OCI-LY3 (cell line): Measurements from ENCODE around the gene DPY19L2.

Source experiments
- H2AFZ ChIP-seq: fragments of 200-600, 300-600 bp; shearing (Covaris generic); 2 replicates; pipeline ENCODE4 v1.6.0; 2014; ENCODE audit warnings: antibody characterized with exemption, low read depth, low read length
- H3K27ac ChIP-seq: fragments of 200-600, 300-600 bp; sonication (generic); 2 replicates; pipeline ENCODE4 v1.5.1; 2014; ENCODE audit warnings: mild to moderate bottlenecking, low read length, moderate library complexity, mixed read lengths
- H3K27me3 ChIP-seq: fragments of 200-600, 300-600 bp; sonication (generic); 2 replicates; pipeline ENCODE4 v1.6.1; 2014; ENCODE audit warnings: low read depth, low read length, mixed read lengths
- H3K36me3 ChIP-seq: fragments of 200-600, 300-600 bp; sonication (generic); replicated peaks from 2 replicates; pipeline ENCODE3; 2014; ENCODE audit warnings: low read depth, low read length, mixed read lengths
- H3K4me1 ChIP-seq: fragments of 300-600, 200-600 bp; sonication (generic); 2 replicates; pipeline ENCODE4 v1.6.1; 2014; ENCODE audit warnings: low read length, mixed read lengths
- H3K4me2 ChIP-seq: fragments of 200-600, 300-600 bp; sonication (generic); 2 replicates; pipeline ENCODE4 v1.6.1; 2014; ENCODE audit warnings: low read length, mixed read lengths
- H3K4me3 ChIP-seq: fragments of 300-600, 200-600 bp; sonication (generic); 2 replicates; pipeline ENCODE4 v1.5.1; 2014; ENCODE audit warnings: antibody characterized with exemption, mild to moderate bottlenecking, low read length, moderate library complexity
- H3K79me2 ChIP-seq: fragments of 300-600, 200-600 bp; shearing (Covaris generic); 2 replicates; pipeline ENCODE4 v1.6.1; 2014; ENCODE audit warnings: mild to moderate bottlenecking, low read length, mixed read lengths
- H3K9ac ChIP-seq: fragments of 300-600, 200-600 bp; shearing (Covaris generic); 2 replicates; pipeline ENCODE4 v1.6.0; 2014; ENCODE audit warnings: mild to moderate bottlenecking, low read length, moderate library complexity
- H3K9me3 ChIP-seq: fragments of 200-600, 300-600 bp; shearing (Covaris generic); 2 replicates; pipeline ENCODE4 v1.6.1; 2014; ENCODE audit warnings: low read length, mixed read lengths; ENCODE audit not compliant: insufficient read depth
- H4K20me1 ChIP-seq: fragments of 200-600, 300-600 bp; sonication (generic); 2 replicates; pipeline ENCODE4 v1.6.1; 2016; ENCODE audit warnings: low read length, mixed read lengths; ENCODE audit not compliant: insufficient read depth
- EZH2phosphoT487 ChIP-seq: fragments of 200-600 bp; shearing (Covaris generic); IDR thresholded peaks from 2 replicates; pipeline ENCODE4 v1.6.1; 2018; ENCODE audit warnings: antibody characterized with exemption, mixed run types, low read depth
- TF ChIP-seq, protein P1 (sequence below): fragments of 200-600, 300-600 bp; sonication (generic); IDR thresholded peaks from 2 replicates; pipeline ENCODE4 v1.5.1; 2014; ENCODE audit warnings: antibody characterized with exemption, low read length, low read depth

Gene DPY19L2

DNA sequence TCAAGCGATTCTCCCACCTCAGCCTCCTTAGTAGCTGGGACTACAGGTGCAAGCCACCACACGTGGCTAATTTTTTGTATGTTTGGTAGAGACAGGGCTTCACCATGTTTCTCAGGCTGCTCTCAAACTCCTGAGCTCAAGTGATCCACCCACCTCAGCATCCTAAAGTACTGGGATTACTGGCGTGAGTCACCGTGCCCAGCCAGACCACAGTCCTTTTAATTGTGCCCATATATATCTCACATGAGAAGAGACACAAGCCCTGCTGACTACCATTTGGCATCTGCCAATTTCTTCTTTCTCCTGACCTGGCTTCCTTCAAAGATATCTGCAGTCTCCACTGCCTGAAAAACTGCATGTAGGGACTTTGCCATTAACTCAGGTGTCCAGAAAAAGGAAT is 142.5 kb downstream of the DPY19L2 start:
- no peak overlapping the region for H3K4me3 ChIP-seq
- no peaks in the 10 kb centered on the region for H4K20me1 ChIP-seq
- H3K27me3 ChIP-seq = no peaks in the 10 kb centered on the region
- no peaks in the 10 kb centered on the region for H3K4me1 ChIP-seq
- H3K9me3 ChIP-seq = no peaks in the 10 kb centered on the region
- H3K9ac ChIP-seq = no peak overlapping the region
- no peak for TF ChIP-seq EZH2phosphoT487
- TF ChIP-seq, protein P1, sequence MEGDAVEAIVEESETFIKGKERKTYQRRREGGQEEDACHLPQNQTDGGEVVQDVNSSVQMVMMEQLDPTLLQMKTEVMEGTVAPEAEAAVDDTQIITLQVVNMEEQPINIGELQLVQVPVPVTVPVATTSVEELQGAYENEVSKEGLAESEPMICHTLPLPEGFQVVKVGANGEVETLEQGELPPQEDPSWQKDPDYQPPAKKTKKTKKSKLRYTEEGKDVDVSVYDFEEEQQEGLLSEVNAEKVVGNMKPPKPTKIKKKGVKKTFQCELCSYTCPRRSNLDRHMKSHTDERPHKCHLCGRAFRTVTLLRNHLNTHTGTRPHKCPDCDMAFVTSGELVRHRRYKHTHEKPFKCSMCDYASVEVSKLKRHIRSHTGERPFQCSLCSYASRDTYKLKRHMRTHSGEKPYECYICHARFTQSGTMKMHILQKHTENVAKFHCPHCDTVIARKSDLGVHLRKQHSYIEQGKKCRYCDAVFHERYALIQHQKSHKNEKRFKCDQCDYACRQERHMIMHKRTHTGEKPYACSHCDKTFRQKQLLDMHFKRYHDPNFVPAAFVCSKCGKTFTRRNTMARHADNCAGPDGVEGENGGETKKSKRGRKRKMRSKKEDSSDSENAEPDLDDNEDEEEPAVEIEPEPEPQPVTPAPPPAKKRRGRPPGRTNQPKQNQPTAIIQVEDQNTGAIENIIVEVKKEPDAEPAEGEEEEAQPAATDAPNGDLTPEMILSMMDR = no peak
- no peaks in the 10 kb centered on the region for H3K36me3 ChIP-seq
- no peak overlapping the region for H3K4me2 ChIP-seq
- no peak overlapping the region for H3K27ac ChIP-seq
- H2AFZ ChIP-seq = no peak overlapping the region
- no peaks in the 10 kb centered on the region for H3K79me2 ChIP-seq

DNA sequence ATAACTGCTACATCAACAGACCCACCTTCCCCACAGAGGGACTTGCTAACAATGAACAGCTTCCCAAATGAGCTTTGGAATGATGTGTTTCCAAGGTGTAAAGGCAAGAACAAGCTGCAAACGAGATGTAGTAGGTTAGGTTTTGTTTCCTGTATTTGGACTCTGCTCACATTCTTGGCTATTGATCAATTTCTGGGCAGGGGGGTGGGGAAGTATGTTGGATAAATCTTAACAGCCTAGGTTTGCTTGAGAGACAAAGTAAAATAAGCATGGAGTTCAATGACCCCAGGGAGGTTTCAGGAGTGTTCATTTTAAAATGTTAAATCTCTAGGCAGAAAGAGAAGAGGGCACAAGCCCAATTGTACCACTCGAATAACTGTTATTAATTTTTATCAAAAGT is 146.6 kb downstream of the DPY19L2 start:
- no peaks in the 10 kb centered on the region for H4K20me1 ChIP-seq
- no peak for TF ChIP-seq EZH2phosphoT487
- TF ChIP-seq, protein P1 = no peak

More for the DNA sequence above, 146.6 kb downstream of the DPY19L2 start:
- Histone ChIP-seq H2AFZ (no peak overlapping the region), H3K79me2 (no peaks in the 10 kb centered on the region), H3K27me3 (no peaks in the 10 kb centered on the region), H3K4me2 (no peak overlapping the region), H3K4me3 (no peak overlapping the region), H3K9me3 (no peaks in the 10 kb centered on the region), H3K36me3 (no peaks in the 10 kb centered on the region), H3K9ac (no peak overlapping the region), H3K4me1 (no peaks in the 10 kb centered on the region), H3K27ac (no peak overlapping the region)
